Urothelium cell line (cell line): ENCODE results near the gene TRPV5.

ENCODE experiments used
- DNase-seq: peaks from one replicate; pipeline ENCODE4 v3.0.0; 2011; ENCODE audit warnings: low spot score, mixed read lengths
- FAIRE-seq: peaks from 2 replicates; lab custom pipeline; 2011; peaks lifted over from hg19 to GRCh38; lab: Jason Lieb, UNC

TRPV5 gene

DNA sequence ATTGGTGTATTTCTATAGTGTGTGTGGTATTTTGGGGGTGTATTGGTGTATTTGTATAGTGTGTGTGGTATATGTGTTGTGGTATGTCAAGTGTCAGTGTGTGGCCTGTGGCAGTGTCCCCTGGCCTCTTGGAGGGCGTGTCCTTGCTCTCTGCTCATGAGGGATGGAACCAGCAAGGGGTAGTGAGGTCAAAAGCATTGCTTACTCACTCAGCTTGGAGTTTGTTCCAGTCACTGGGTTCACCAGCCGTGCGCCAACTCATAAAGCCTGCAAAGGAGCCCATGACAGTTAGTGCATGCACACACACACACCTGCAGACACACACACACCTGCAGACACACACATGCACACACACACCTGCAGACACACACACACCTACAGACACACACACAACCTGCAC lies 43.7 kb downstream of the TRPV5 start:
- DNase-seq (no peak), FAIRE-seq (no peak)

DNA sequence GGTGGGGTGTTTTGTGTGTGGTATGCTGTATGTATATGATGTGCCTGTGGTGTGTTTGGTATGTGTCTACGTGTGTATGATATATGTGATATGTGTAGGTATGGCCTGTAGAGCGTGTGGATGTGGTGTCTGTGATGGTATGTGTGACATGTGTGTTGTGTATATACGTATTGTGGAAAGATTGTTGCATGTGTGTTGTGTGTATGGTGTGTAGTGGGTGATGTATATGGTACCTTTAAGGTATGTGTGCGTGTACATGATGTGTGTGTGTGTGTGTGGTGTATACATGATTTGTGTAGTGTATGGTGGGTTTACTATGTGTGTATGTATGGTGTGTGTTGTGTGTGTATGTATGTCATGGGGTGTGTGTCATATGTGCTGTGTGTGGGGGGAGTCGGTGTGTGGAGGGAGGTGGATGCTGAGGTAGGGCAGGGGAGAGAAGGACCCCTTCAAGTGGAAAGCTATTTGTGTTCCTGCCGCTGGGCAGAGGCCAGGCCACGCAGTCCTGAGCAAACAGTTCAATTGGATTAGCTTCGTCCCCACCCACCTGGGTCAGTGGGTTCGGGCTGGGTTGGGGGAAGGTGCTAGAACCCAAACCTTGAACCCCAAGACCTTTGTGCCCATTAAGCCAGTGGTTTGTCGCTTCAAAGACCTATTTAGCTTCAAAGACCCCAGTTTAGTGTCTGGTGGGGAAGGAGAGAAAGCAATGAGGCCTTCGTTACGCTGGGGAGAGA lies 46.1 kb downstream of the TRPV5 start:
- DNase-seq (no peak), FAIRE-seq (peak; percentile 67)

DNA sequence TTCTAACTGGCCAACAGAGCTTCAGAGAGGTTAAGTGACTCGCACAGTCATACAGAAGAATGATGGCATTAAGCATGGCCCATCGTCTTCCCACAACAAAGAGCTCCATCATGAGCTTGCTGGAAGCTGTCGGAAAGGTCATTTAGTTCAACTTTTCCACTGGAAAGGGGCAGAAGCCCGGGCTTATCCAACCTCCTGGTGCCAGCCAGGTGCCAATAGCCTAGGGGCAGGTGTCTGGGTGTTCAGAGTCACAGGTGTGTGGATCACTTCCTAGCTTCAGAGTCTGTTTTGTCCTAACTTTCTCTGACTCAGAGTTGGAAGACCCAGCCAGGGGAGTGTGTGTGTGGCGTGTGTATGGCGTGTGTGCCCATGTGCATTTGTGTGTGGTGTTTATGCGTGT lies 46.7 kb downstream of the TRPV5 start:
- FAIRE-seq (no peak), DNase-seq (no peak)

GRCh38 chr7:142885311-142886230 lies 48.0 kb downstream of the TRPV5 start, which contains the start of gene TRPV6:
TRPV6 (minus strand) TSS chr7:142885745.
- DNase-seq: no peak
- FAIRE-seq: no peak

- DNase-seq (no peak), FAIRE-seq (no peak)
Measured at GRCh38 chr7:142884286-142884640, 49.3 kb downstream of the TRPV5 start.

DNA sequence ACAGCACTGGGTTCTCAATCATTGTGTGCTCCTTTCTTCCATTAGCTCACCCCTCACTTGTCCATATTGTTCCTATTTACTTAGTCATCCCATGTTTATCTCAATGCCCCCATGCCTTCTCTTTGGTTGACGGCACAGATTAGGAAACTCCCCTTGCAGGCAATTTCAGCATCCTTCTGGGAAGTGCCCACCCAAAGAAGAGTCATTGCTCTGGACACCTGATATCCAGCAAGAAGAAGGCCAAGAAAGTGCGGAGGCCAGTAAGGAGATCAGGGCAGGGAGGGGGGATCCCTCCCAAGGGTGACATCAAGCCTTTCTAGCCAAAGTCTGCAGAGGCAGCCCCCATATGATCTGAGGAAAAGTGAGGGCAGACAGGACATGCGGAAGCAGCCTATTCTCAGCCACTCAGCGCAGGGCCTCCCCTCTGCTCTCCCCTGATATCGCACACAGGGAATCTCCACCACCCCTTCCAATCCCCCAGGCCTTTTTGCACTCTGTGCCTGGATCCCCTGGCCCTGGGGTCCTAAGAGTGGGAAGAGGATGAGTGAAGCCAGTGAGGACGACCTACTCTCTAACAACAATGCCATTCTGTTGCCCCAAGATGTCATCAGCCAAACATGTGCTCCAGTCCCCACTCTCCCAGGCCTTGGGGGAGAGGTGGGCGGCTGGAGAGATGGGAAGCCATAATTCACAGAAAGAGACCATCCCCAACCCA lies 49.8 kb downstream of the TRPV5 start:
- FAIRE-seq (no peak), DNase-seq (no peak)

GRCh38 chr7:142883145-142883544 lies 50.4 kb downstream of the TRPV5 start:
- DNase-seq (no peak), FAIRE-seq (no peak)

GRCh38 chr7:142882338-142882678 lies 51.2 kb downstream of the TRPV5 start:
- DNase-seq (no peak), FAIRE-seq (no peak)

GRCh38 chr7:142881586-142882337 lies 51.8 kb downstream of the TRPV5 start:
- FAIRE-seq: no peak
- no peak for DNase-seq

DNA sequence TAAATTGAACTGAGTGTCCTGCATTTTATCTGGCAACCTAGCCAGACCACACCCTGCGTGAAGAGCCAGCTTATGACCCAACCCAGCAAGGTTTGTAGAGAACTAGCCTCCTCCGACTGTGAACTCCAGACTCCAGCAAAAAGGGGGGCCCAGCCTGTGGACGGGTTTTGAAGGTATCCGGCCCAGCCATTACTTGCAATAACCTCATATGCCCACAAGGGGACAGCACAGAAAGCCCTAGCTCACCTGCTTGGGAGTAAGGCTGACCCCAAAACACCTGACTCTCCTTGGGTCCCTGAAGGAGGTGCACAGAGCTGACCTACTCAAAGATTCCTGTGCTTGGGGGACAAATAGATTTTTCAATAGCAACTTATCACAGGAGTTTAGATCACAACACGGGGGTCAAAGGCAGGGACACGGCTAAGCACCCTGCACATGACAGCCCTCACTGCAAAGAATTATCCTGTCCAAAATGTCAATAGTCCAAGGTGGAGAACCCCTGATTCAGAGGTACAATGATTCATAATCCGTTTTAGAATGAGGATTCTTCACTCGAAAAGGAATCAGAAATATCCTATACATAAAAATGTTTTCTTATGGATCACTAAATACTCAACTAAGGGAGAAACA lies 52.6 kb downstream of the TRPV5 start:
- FAIRE-seq: no peak
- peak; percentile 53 for DNase-seq

GRCh38 chr7:142879060-142879459 lies 54.5 kb downstream of the TRPV5 start:
- DNase-seq (no peak), FAIRE-seq (no peak)

- DNase-seq: no peak
- no peak for FAIRE-seq
Measured at GRCh38 chr7:142878315-142878714, 55.2 kb downstream of the TRPV5 start.

DNA sequence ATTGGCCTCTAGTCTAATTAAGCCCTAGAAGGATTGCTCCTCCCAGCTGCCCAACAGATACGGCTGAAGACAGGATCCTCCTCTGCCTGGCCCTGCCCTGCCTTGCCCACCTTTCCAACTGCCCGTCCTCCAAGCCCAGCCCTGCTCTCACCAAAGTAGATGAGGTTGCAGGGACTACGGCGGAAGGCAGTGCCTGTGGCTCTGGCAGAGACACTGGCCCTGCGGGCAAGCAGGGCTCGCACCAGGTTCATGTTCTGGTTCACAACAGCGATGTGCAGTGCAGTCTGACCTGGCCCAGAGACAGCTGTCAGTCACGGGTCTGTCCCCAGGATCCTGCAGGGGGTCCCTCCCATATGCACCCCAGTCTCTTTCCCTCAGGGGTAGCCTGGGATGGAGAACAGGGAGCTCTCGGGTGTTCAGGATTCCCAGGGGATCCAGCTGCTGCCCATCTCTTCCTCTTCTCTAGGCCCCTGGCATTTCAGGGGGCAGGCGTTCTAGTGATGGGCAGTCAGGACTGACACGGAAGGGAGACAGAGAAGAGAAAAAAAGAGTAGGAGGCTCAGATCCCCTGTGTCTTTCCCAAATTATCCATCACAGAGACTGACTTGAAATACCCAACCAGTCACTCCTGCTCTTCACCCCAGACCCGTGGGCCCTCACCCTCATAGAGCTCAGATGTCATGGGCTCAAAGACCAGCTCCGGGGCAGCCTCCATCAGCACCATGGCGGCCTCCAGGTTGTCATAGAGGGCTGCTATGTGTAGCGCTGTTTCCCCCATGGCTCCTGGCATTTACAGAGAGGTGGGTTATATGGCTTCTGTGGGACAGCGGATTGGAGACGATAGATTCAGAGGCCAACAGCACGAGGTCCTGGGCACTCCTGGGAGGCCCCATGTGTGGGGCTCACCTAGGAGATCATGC lies 56.3 kb downstream of the TRPV5 start:
- DNase-seq: no peak
- no peak for FAIRE-seq

- FAIRE-seq (no peak), DNase-seq (no peak)
Measured at GRCh38 chr7:142876236-142876960, 57.1 kb downstream of the TRPV5 start.

DNA sequence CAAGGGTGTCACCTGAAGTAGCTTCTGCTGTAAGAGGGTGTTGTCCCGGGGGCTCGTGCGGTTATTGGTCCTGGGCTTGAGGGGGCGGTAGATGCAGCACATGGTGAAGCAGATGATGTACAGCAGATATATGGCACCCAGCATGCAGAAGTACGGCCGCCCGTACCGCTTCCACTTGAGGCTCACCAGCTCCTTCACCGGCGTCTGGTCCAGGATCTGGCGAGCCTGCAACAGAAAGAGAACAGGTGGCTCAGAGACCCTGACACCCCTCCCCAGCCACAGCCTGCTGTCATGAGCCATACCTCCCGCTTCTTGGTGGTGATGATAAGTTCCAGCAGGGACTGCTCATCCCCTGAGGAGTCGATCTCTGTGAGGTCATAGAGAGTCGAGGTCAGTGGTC lies 58.1 kb downstream of the TRPV5 start:
- DNase-seq: no peak
- no peak for FAIRE-seq

- no peak for DNase-seq
- no peak for FAIRE-seq
Measured at GRCh38 chr7:142874837-142875236, 58.7 kb downstream of the TRPV5 start.

GRCh38 chr7:142874409-142874808 lies 59.1 kb downstream of the TRPV5 start:
- FAIRE-seq (no peak), DNase-seq (no peak)

DNA sequence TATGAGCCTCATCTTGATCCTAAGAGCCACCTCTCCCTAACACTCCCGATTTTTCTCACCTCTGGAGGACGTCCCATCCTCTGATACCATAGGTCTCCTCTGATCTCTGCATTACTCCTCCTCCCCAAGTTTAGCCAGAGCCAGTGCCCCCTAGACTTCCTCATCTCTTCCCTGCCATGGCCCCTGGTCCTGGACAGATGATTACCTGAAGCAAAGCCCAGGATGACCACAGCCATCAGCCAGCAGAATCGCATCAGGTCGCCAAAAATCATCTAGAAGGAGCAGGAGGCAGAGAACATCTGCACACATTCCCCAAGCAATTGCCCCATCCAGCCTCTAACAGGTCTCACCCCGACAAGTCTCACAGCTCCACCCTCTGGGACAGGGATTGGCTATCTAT lies 59.7 kb downstream of the TRPV5 start:
- DNase-seq: no peak
- FAIRE-seq: no peak
